K562 (cell line): ENCODE measurements around the gene ZNF326. TPM values are rescaled to one million over a fixed set of nuclear protein-coding genes. Genes with fewer than 3 reads are reported as not detected.

Source experiments
- BACH1 ChIP-seq: fragments of 200-800 bp; sonication (Bioruptor generic); IDR thresholded peaks from 2 replicates; pipeline ENCODE4 v1.6.1; 2016; ENCODE audit warnings: missing genetic modification characterization, missing compliant biosample characterization
- CBFA2T3 ChIP-seq: fragments of 450-650 bp; IDR thresholded peaks from 2 replicates; pipeline ENCODE4 v1.6.1; 2017
- DPF2 ChIP-seq: fragments of 450-650 bp; IDR thresholded peaks from 2 replicates; pipeline ENCODE4 v1.6.1; 2016
- MAFG ChIP-seq: fragments of 450-650 bp; conservative IDR thresholded peaks from 2 replicates; pipeline ENCODE4 v1.6.1; 2016; ENCODE audit warnings: missing genetic modification characterization, missing compliant biosample characterization
- MEIS2 ChIP-seq: fragments of 450-650 bp; IDR thresholded peaks from 2 replicates; pipeline ENCODE4 v1.6.1; 2014; ENCODE audit warnings: mild to moderate bottlenecking; ENCODE audit not compliant: partially characterized antibody
- NCOA2 ChIP-seq, 2 experiments: fragments of 450-650 bp; IDR thresholded peaks; 2 replicates each; pipeline ENCODE4 v1.6.1; 2018; ENCODE audit warnings: mild to moderate bottlenecking in 2 of 2, moderate library complexity in 1 of 2; ENCODE audit not compliant: partially characterized antibody in 2 of 2
- RCOR1 ChIP-seq, 2 experiments: IDR thresholded peaks; 2 replicates each; pipeline ENCODE4 v1.6.1; 2012; ENCODE audit warnings: low read depth in 2 of 2, low read length in 2 of 2, borderline replicate concordance in 1 of 2, improper control_type of control experiment in 1 of 2
- SMARCA4 ChIP-seq: fragments of 450-650 bp; IDR thresholded peaks from 2 replicates; pipeline ENCODE4 v1.6.1; 2016
- SMARCE1 ChIP-seq: fragments of 450-650 bp; IDR thresholded peaks from 2 replicates; pipeline ENCODE4 v1.7.1; 2016; ENCODE audit warnings: mild to moderate bottlenecking
- ZNF316 ChIP-seq: fragments of 450-650 bp; IDR thresholded peaks from 2 replicates; pipeline ENCODE4 v1.6.1; 2016
- ZNF592 ChIP-seq: fragments of 450-650 bp; IDR thresholded peaks from 2 replicates; pipeline ENCODE4 v1.6.1; 2017; ENCODE audit warnings: antibody characterized with exemption, mild to moderate bottlenecking
- polyA plus RNA-seq, 8 experiments: library from polyadenylated mRNA; depleted of rRNA in 4 of 8; stranded (reverse) in 5 of 8; unstranded in 3 of 8; fragments of >200 nt; fragmentation: Nextera tagmentation in 2 of 8; fragmentation: Illumina TruSeq in 1 of 8; extraction: Ambion mirVana in 2 of 8; extraction: Trizol in 1 of 8; gene quantifications; 2 replicates each; pipeline versions ENCODE4 v1.2.1 to v1.2.3, GENCODE V29; 2011 to 2014; ENCODE audit warnings: inconsistent platforms in 1 of 8, missing spikeins in 1 of 8
- total RNA-seq, 7 experiments: library from RNA; depleted of rRNA in 6 of 7; stranded (reverse); fragments of >200 nt in 6 of 7; fragmentation: Illumina TruSeq in 2 of 7; extraction: Trizol in 2 of 7; gene quantifications; 2 replicates each; pipeline versions ENCODE4 v1.2.1 to v1.2.3, GENCODE V29; 2011 to 2021; ENCODE audit warnings: low replicate concordance in 1 of 7
- TF ChIP-seq, protein P1 (sequence below), 2 experiments: fragments of 450-650 bp; formaldehyde crosslinking in 1 of 2; IDR thresholded peaks; 2 replicates each; pipeline versions ENCODE4 v1.4.0 to v1.6.1; 2014 to 2020; ENCODE audit warnings: mild to moderate bottlenecking in 2 of 2, borderline replicate concordance in 1 of 2, low read depth in 1 of 2
- TF ChIP-seq, protein P2 (sequence below): fragments of 250-450 bp; sonication (Bioruptor Pico); IDR thresholded peaks from 2 replicates; pipeline ENCODE4 v1.8.0; 2021; ENCODE audit warnings: borderline replicate concordance, mild to moderate bottlenecking, moderate library complexity; ENCODE audit not compliant: poor library complexity, severe bottlenecking

ZNF326 gene
- total and polyA plus RNA-seq, 9 of the 15 experiments (the other 6 are each of a cell fraction or from before 2014, with no cell fraction given), result 7.2 to 33.2 (median 20.1) TPM

DNA sequence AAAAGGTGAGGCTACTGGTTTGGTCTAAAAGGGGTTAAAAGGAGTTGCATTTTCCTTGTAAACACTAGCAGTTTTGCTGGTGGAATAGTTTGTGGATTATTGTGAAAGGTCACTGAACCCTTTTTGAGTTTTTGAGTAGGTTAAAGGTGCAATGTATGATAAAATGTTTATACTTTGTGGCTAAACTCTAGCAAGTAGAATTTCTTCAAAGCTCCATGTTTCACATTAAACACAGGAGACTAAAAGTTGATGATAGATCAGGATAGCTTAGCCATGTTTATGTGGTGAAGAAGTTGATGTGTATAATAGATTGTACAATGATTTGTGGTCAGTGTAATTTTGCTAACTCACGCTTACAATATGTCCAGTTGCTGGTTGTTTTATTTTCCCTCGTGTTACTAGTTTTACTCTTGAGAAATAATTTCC, 13.1 kb downstream of the ZNF326 start (continued):
- peak; percentile 91 for TF ChIP-seq MAFG (tag)
- no peak for TF ChIP-seq NCOA2 (IDR thresholded peaks at IDR 0.05; ENCODE audit: partially characterized antibody in 2 of 2)
- peak; percentile 84 for TF ChIP-seq DPF2
- peak; percentile 66 for TF ChIP-seq SMARCE1
- peak; percentile 88 for TF ChIP-seq ZNF316
- TF ChIP-seq RCOR1 (IDR thresholded peaks at IDR 0.05; ENCODE audit: borderline replicate concordance in 1 of 2, low read depth in 2 of 2, low read length in 2 of 2), result peak in 1 of 2 experiments; percentile 47; a peak in 1 of 4 replicates
- 0 out of 2 replicates have a peak, but pooled peaks have one; percentile 28 for TF ChIP-seq ZNF592
- peak; percentile 71 for TF ChIP-seq SMARCA4
- TF ChIP-seq MEIS2, result peak; percentile 87
- TF ChIP-seq, protein P1, sequence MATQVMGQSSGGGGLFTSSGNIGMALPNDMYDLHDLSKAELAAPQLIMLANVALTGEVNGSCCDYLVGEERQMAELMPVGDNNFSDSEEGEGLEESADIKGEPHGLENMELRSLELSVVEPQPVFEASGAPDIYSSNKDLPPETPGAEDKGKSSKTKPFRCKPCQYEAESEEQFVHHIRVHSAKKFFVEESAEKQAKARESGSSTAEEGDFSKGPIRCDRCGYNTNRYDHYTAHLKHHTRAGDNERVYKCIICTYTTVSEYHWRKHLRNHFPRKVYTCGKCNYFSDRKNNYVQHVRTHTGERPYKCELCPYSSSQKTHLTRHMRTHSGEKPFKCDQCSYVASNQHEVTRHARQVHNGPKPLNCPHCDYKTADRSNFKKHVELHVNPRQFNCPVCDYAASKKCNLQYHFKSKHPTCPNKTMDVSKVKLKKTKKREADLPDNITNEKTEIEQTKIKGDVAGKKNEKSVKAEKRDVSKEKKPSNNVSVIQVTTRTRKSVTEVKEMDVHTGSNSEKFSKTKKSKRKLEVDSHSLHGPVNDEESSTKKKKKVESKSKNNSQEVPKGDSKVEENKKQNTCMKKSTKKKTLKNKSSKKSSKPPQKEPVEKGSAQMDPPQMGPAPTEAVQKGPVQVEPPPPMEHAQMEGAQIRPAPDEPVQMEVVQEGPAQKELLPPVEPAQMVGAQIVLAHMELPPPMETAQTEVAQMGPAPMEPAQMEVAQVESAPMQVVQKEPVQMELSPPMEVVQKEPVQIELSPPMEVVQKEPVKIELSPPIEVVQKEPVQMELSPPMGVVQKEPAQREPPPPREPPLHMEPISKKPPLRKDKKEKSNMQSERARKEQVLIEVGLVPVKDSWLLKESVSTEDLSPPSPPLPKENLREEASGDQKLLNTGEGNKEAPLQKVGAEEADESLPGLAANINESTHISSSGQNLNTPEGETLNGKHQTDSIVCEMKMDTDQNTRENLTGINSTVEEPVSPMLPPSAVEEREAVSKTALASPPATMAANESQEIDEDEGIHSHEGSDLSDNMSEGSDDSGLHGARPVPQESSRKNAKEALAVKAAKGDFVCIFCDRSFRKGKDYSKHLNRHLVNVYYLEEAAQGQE (IDR thresholded peaks at IDR 0.05; ENCODE audit: borderline replicate concordance), result 0 out of 2 replicates have a peak, but pooled peaks have one; percentile 12
- TF ChIP-seq, protein P1 (CRISPR knock-in tag; IDR thresholded peaks at IDR 0.05; ENCODE audit: low read depth), result no peak
- TF ChIP-seq BACH1 (tag), result peak; percentile 46; the same call in 1 of the 2 replicates
- TF ChIP-seq, protein P2, sequence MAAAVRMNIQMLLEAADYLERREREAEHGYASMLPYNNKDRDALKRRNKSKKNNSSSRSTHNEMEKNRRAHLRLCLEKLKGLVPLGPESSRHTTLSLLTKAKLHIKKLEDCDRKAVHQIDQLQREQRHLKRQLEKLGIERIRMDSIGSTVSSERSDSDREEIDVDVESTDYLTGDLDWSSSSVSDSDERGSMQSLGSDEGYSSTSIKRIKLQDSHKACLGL (CRISPR knock-in tag), result no peak
- 0 out of 2 replicates have a peak, but pooled peaks have one; percentile 30 for TF ChIP-seq CBFA2T3
